GM19035 (cell line): Measurements from ENCODE around the gene OXTR.
A peak's percentile ranks its signal among the peaks of the same experiment; 100 is the strongest.

Experiments
- ATAC-seq: cut with Tn5 transposase; IDR thresholded peaks from one replicate; pipeline ENCODE4 v1.9.1; 2021; ENCODE audit not compliant: unreplicated experiment

The OXTR gene

GRCh38 chr3:8767667-8768363, 1.6 kb downstream of the OXTR start:
- peak; percentile 61 for ATAC-seq

- no peak for ATAC-seq
These were observed 2.2 kb downstream of the OXTR start for GRCh38 chr3:8767256-8767666.

- ATAC-seq, result no peak
These were observed 3.3 kb downstream of the OXTR start for GRCh38 chr3:8766148-8766547.

GRCh38 chr3:8765528-8765927, 3.9 kb downstream of the OXTR start:
- ATAC-seq, result no peak

GRCh38 chr3:8764528-8764927, 4.9 kb downstream of the OXTR start:
- ATAC-seq, result no peak

- no peak for ATAC-seq
These were observed 6.6 kb downstream of the OXTR start for GRCh38 chr3:8762607-8763377.

- ATAC-seq, result no peak
These were observed 7.5 kb downstream of the OXTR start for GRCh38 chr3:8761866-8762265.

- ATAC-seq, result no peak
These were observed 8.9 kb downstream of the OXTR start for GRCh38 chr3:8760506-8760905.

GRCh38 chr3:8760091-8760490, 9.3 kb downstream of the OXTR start:
- no peak for ATAC-seq

- no peak for ATAC-seq
These were observed 10.2 kb downstream of the OXTR start for GRCh38 chr3:8759038-8759707.

GRCh38 chr3:8757551-8758518, 11.6 kb downstream of the OXTR start:
- ATAC-seq, result peak; percentile 67

- ATAC-seq, result no peak
These were observed 12.7 kb downstream of the OXTR start for GRCh38 chr3:8756671-8757070.

GRCh38 chr3:8755564-8756237, 13.7 kb downstream of the OXTR start:
- no peak for ATAC-seq

GRCh38 chr3:8755097-8755496, 14.3 kb downstream of the OXTR start:
- ATAC-seq, result no peak

GRCh38 chr3:8752832-8753231, 16.6 kb downstream of the OXTR start:
- ATAC-seq, result no peak

- ATAC-seq, result no peak
These were observed 20.1 kb downstream of the OXTR start for GRCh38 chr3:8749316-8749715.

GRCh38 chr3:8746780-8747345, 22.6 kb downstream of the OXTR start:
- no peak for ATAC-seq

GRCh38 chr3:8745619-8746370, 23.6 kb downstream of the OXTR start:
- no peak for ATAC-seq

- no peak for ATAC-seq
These were observed 25.5 kb downstream of the OXTR start for GRCh38 chr3:8743911-8744310.
